K562 (cell line): ENCODE measurements around the gene CD151. TPM values are rescaled to one million over a fixed set of nuclear protein-coding genes. Genes with fewer than 3 reads are reported as not detected.

Source experiments
- ATAC-seq: fragments of 200-7000 bp; cut with Tn5 transposase; 3 replicates; pipeline ENCODE4 v1.9.1; 2020; ENCODE audit warnings: moderate library complexity
- BruUV-seq: library from RNA; stranded (reverse); fragments of 400-500 nt; replicated peaks from 2 replicates; lab custom pipeline; 2021; lab: Mats Ljungman, UMichigan
- CTCF ChIA-PET: fragments of 300-600 bp; formaldehyde crosslinking; extraction: SDS; loops from one replicate; lab custom pipeline; 2021; ENCODE audit warnings: low intra/inter-chr PET ratio; lab: Yijun Ruan, JAX
- POLR2A ChIA-PET: fragments of 300-600, 350-650 bp; sonication (Branson Sonifier 250); formaldehyde crosslinking; extraction: SDS; loops from one replicate; lab custom pipeline; 2021; ENCODE audit warnings: antibody characterized with exemption, inconsistent platforms; lab: Yijun Ruan, JAX
- DNase-seq, 4 experiments: peaks; one replicate each; pipeline versions ENCODE4 v3.0.0 to v3.0.0-alpha.2; 2011 to 2018; ENCODE audit warnings: low spot score in 3 of 4, mixed read lengths in 3 of 4; ENCODE audit errors: extremely low read depth in 1 of 4
- FAIRE-seq: peaks from 2 replicates; lab custom pipeline; 2011; peaks lifted over from hg19 to GRCh38; lab: Jason Lieb, UNC
- H2AFZ ChIP-seq: 2 replicates; pipeline ENCODE4 v1.6.0; 2011; ENCODE audit warnings: low read depth, low read length, control low read depth, inconsistent platforms
- H3K27ac ChIP-seq: fragments of 200-600 bp; 3 replicates; pipeline ENCODE4 v1.8.0; 2011; ENCODE audit warnings: low read depth, mild to moderate bottlenecking, control low read depth, inconsistent platforms, low read length, moderate library complexity, mixed read lengths; ENCODE audit errors: extremely low read depth
- H3K27me3 ChIP-seq, 2 experiments: fragments of 300-600 bp in 1 of 2; 2 replicates in 1 of 2; 3 replicates in 1 of 2; pipeline versions ENCODE4 v1.6.0 to v1.8.0; 2011; ENCODE audit warnings: inconsistent platforms in 2 of 2, low read length in 2 of 2, mild to moderate bottlenecking in 1 of 2, mixed read lengths in 1 of 2, moderate library complexity in 1 of 2; ENCODE audit not compliant: control insufficient read depth in 2 of 2, insufficient read depth in 2 of 2
- H3K36me3 ChIP-seq: fragments of 300-600 bp; 3 replicates; pipeline ENCODE4 v1.8.0; 2011; ENCODE audit warnings: mild to moderate bottlenecking, low read length, inconsistent platforms; ENCODE audit not compliant: control insufficient read depth, insufficient read depth
- H3K4me1 ChIP-seq, 2 experiments: fragments of 200-600 bp in 1 of 2; replicated peaks in 1 of 2; 2 replicates in 1 of 2; 3 replicates in 1 of 2; pipeline versions ENCODE4 v1.5.1 to v1.8.0; 2011; ENCODE audit warnings: inconsistent platforms in 2 of 2, low read length in 2 of 2, mild to moderate bottlenecking in 1 of 2, mixed read lengths in 1 of 2, moderate library complexity in 1 of 2; ENCODE audit not compliant: control insufficient read depth in 2 of 2, insufficient read depth in 2 of 2
- H3K4me2 ChIP-seq: 2 replicates; pipeline ENCODE4 v1.6.1; 2011; ENCODE audit warnings: low read length, control low read depth, inconsistent platforms, mixed read lengths; ENCODE audit not compliant: insufficient read depth
- H3K4me3 ChIP-seq: fragments of 200-600 bp; sonication (generic), shearing (Covaris generic); 2 replicates; pipeline ENCODE4 v1.5.1; 2016; ENCODE audit warnings: control low read depth, inconsistent platforms
- H3K79me2 ChIP-seq: fragments of 200-600 bp; 3 replicates; pipeline ENCODE4 v1.8.0; 2011; ENCODE audit warnings: low read length, inconsistent platforms; ENCODE audit not compliant: control insufficient read depth, insufficient read depth
- H3K9ac ChIP-seq, 2 experiments: 2 replicates each; pipeline versions ENCODE4 v1.6.0 to v1.6.1; 2011; ENCODE audit warnings: low read depth in 2 of 2, low read length in 2 of 2, control low read depth in 1 of 2, inconsistent platforms in 1 of 2, mild to moderate bottlenecking in 1 of 2, mixed read lengths in 1 of 2; ENCODE audit not compliant: insufficient read depth in 1 of 2
- H3K9me1 ChIP-seq: one replicate; pipeline ENCODE4 v1.6.0; 2011; ENCODE audit warnings: inconsistent platforms, mild to moderate bottlenecking, low read length, moderate library complexity; ENCODE audit not compliant: control insufficient read depth, insufficient read depth
- H3K9me3 ChIP-seq: replicated peaks from 2 replicates; pipeline ENCODE4 v1.5.1; 2011; ENCODE audit warnings: low read depth, low read length, inconsistent platforms; ENCODE audit not compliant: control insufficient read depth, insufficient read depth
- H4K20me1 ChIP-seq: replicated peaks from 2 replicates; pipeline ENCODE4 v1.6.1; 2011; ENCODE audit warnings: low read length, inconsistent platforms, mixed read lengths; ENCODE audit not compliant: control insufficient read depth, insufficient read depth
- ETV5 ChIP-seq: sonication (generic); formaldehyde crosslinking; IDR thresholded peaks from 2 replicates; pipeline ENCODE4 v1.4.0; 2020; ENCODE audit warnings: low read depth, mild to moderate bottlenecking, missing genetic modification reagents
- FOSL1 ChIP-seq: fragments of 200-800 bp; sonication (Bioruptor generic); conservative IDR thresholded peaks from 2 replicates; pipeline ENCODE4 v1.6.1; 2016; ENCODE audit warnings: missing genetic modification characterization, missing compliant biosample characterization
- FOXM1 ChIP-seq, 2 experiments: fragments of 450-650 bp in 1 of 2; sonication (generic) in 1 of 2; formaldehyde crosslinking in 1 of 2; IDR thresholded peaks; 2 replicates each; pipeline versions ENCODE4 v1.6.1 to v1.9.0; 2017 to 2022; ENCODE audit warnings: low read depth in 2 of 2, mild to moderate bottlenecking in 2 of 2, missing genetic modification reagents in 1 of 2, moderate library complexity in 1 of 2
- FOXP1 ChIP-seq: sonication (generic); formaldehyde crosslinking; IDR thresholded peaks from 2 replicates; pipeline ENCODE4 v1.8.0; 2022; ENCODE audit warnings: mild to moderate bottlenecking, missing genetic modification reagents
- GATAD2A ChIP-seq: fragments of 450-650 bp; IDR thresholded peaks from 2 replicates; pipeline ENCODE4 v1.6.1; 2017
- HNRNPLL ChIP-seq: fragments of 200-400 bp; formaldehyde crosslinking; IDR thresholded peaks from 2 replicates; pipeline ENCODE4 v1.6.1; 2017; ENCODE audit warnings: low read length, low read depth, mild to moderate bottlenecking; ENCODE audit not compliant: poor library complexity, severe bottlenecking
- KLF1 ChIP-seq: fragments of 450-650 bp; IDR thresholded peaks from 2 replicates; pipeline ENCODE4 v1.6.1; 2016; ENCODE audit warnings: missing genetic modification characterization, missing compliant biosample characterization
- LCOR ChIP-seq: sonication (generic); formaldehyde crosslinking; IDR thresholded peaks from 2 replicates; pipeline ENCODE4 v1.8.0; 2022; ENCODE audit warnings: mild to moderate bottlenecking, missing genetic modification reagents
- MAZ ChIP-seq, 2 experiments: fragments of 450-650 bp in 1 of 2; sonication (generic) in 1 of 2; formaldehyde crosslinking; IDR thresholded peaks in 1 of 2; conservative IDR thresholded peaks in 1 of 2; 2 replicates each; pipeline versions ENCODE4 v1.4.0 to v1.5.0; 2020; ENCODE audit warnings: mild to moderate bottlenecking in 1 of 2, missing genetic modification reagents in 1 of 2
- MYNN ChIP-seq, 2 experiments: sonication (generic); formaldehyde crosslinking in 1 of 2; IDR thresholded peaks; 2 replicates each; pipeline versions ENCODE4 v1.5.0 to v1.6.1; 2016 to 2020; ENCODE audit warnings: antibody characterized with exemption in 1 of 2, missing genetic modification reagents in 1 of 2
- NKRF ChIP-seq: fragments of 450-650 bp; IDR thresholded peaks from 2 replicates; pipeline ENCODE4 v1.6.1; 2016; ENCODE audit warnings: borderline replicate concordance
- POLR2A ChIP-seq: fragments of 450-650 bp; conservative IDR thresholded peaks from 2 replicates; pipeline ENCODE4 v1.6.1; 2016
- POU5F1 ChIP-seq: fragments of 150-350 bp; IDR thresholded peaks from 2 replicates; pipeline ENCODE4 v1.6.1; 2014; ENCODE audit warnings: borderline replicate concordance, low read length, low read depth, mild to moderate bottlenecking; ENCODE audit not compliant: partially characterized antibody
- RAD21 ChIP-seq, 2 experiments: fragments of 250-450 bp in 1 of 2; fragments of 450-650 bp in 1 of 2; sonication (Bioruptor Pico) in 1 of 2; formaldehyde crosslinking in 1 of 2; IDR thresholded peaks in 1 of 2; conservative IDR thresholded peaks in 1 of 2; 2 replicates each; pipeline versions ENCODE4 v1.4.0 to v1.8.0; 2020 to 2022; ENCODE audit warnings: mild to moderate bottlenecking in 2 of 2, moderate library complexity in 1 of 2
- SIRT6 ChIP-seq: IDR thresholded peaks from one replicate; pipeline ENCODE4 v1.6.1; 2012; ENCODE audit warnings: low read depth, mild to moderate bottlenecking, control low read depth, inconsistent platforms, low read length, moderate library complexity
- TRIM28 ChIP-seq: fragments of 450-650 bp; IDR thresholded peaks from 2 replicates; pipeline ENCODE4 v1.6.1; 2017
- ZFX ChIP-seq: sonication (generic); formaldehyde crosslinking; IDR thresholded peaks from 2 replicates; pipeline ENCODE4 v1.8.0; 2022; ENCODE audit warnings: mild to moderate bottlenecking, missing genetic modification reagents, moderate library complexity
- ZNF121 ChIP-seq: sonication (generic); formaldehyde crosslinking; conservative IDR thresholded peaks from 2 replicates; pipeline ENCODE4 v1.8.0; 2022; ENCODE audit warnings: missing genetic modification reagents
- WGBS: fragments of 100-300 bp; shearing (Covaris generic); methylation state at CpG from one replicate; pipeline ENCODE4 v1.1.6; 2016; ENCODE audit warnings: low coverage, mixed read lengths; ENCODE audit not compliant: insufficient coverage; ENCODE audit errors: missing lambda C conversion rate; 5-methylcytosine and 5-hydroxymethylcytosine counted together
- in situ Hi-C: fragments of 300-500 bp; cut with MboI; formaldehyde crosslinking; loops from 4 replicates; pipeline ENCODE4 v1.15.0; 2018; ENCODE audit warnings: inconsistent platforms, mixed read lengths
- intact Hi-C: fragments of 100-400 bp; cut with micrococcal nuclease; formaldehyde crosslinking; loops from 2 replicates; pipeline ENCODE4 v1.14.2; 2022
- polyA plus RNA-seq, 8 experiments: library from polyadenylated mRNA; depleted of rRNA in 4 of 8; stranded (reverse) in 5 of 8; unstranded in 3 of 8; fragments of >200 nt; fragmentation: Nextera tagmentation in 2 of 8; fragmentation: Illumina TruSeq in 1 of 8; extraction: Ambion mirVana in 2 of 8; extraction: Trizol in 1 of 8; gene quantifications; 2 replicates each; pipeline versions ENCODE4 v1.2.1 to v1.2.3, GENCODE V29; 2011 to 2014; ENCODE audit warnings: inconsistent platforms in 1 of 8, missing spikeins in 1 of 8
- total RNA-seq, 7 experiments: library from RNA; depleted of rRNA in 6 of 7; stranded (reverse); fragments of >200 nt in 6 of 7; fragmentation: Illumina TruSeq in 2 of 7; extraction: Trizol in 2 of 7; gene quantifications; 2 replicates each; pipeline versions ENCODE4 v1.2.1 to v1.2.3, GENCODE V29; 2011 to 2021; ENCODE audit warnings: low replicate concordance in 1 of 7

CD151 gene
- total and polyA plus RNA-seq, 9 of the 15 experiments (the other 6 are each of a cell fraction or from before 2014, with no cell fraction given), result 2.3 to 187 (median 140) TPM

- TF ChIP-seq HNRNPLL (no peak), RAD21 (CRISPR knock-in tag; conservative IDR thresholded peaks at IDR 0.05 in 1 of 2, IDR thresholded peaks at IDR 0.05 in 1 of 2) (peak in 1 of 2 experiments; percentile 20; a peak in 2 of 4 replicates), FOSL1 (tag) (no peak), TRIM28 (no peak), GATAD2A (no peak), ZFX (peak; percentile 31; the same call in 1 of the 2 replicates), POLR2A (peak; percentile 32; the same call in 1 of the 2 replicates)
These were observed 7.3 kb downstream of the CD151 start (continued) for GRCh38 chr11:839875-840617.

GRCh38 chr11:841981-842369, 9.2 kb downstream of the CD151 start:
- H3K9ac ChIP-seq, result peak overlapping the region; percentile 91 to 93
- no peaks in the 10 kb centered on the region for H3K27me3 ChIP-seq
- intact Hi-C loops (loop anchor here (2.0 to 10.0 kb wide), 2 partner anchors 33 to 73 kb away; partner anchors contain the start of genes CHID1 and RPLP2), in situ Hi-C loops (no loop called here)
- H3K27ac ChIP-seq, result peak overlapping the region; percentile 98
- peak overlapping the region; percentile 98 for H3K4me3 ChIP-seq
- BruUV-seq, result TSS peak; percentile 82
- peaks cover 4% of the 10 kb centered on the region for H3K9me1 ChIP-seq
- no peaks in the 10 kb centered on the region for H3K9me3 ChIP-seq
- H4K20me1 ChIP-seq, result no peaks in the 10 kb centered on the region; the same call in 1 of the 2 replicates
- no peak for FAIRE-seq
- WGBS, result under 1% methylated on average over 19 of the region's 27 CpGs
- peaks cover 37 to 85% of the 10 kb centered on the region in 2 experiments for H3K4me1 ChIP-seq
- ATAC-seq, result peak; percentile 34
- ChIA-PET CTCF (no interaction called here), POLR2A (interaction anchor here (0.6 to 5.2 kb wide), 8 partner anchors 8 to 192 kb away, joined by 3 to 36 read pairs (median 3); partner anchors contain the start of gene PNPLA2)
- H3K36me3 ChIP-seq, result peaks cover 44% of the 10 kb centered on the region; the same call in 2 of the 3 replicates
- no peak for DNase-seq
- peaks cover 53% of the 10 kb centered on the region for H3K79me2 ChIP-seq
- H2AFZ ChIP-seq, result peak overlapping the region; percentile 97
- peak overlapping the region; percentile 80 for H3K4me2 ChIP-seq
- TF ChIP-seq ETV5 (no peak), FOXP1 (CRISPR knock-in tag) (peak; percentile 73; the same call in 1 of the 2 replicates), LCOR (CRISPR knock-in tag) (0 out of 2 replicates have a peak, but pooled peaks have one; percentile 40), POU5F1 (no peak), FOXM1 (IDR thresholded peaks at IDR 0.05; ENCODE audit: low read depth) (no peak), FOXM1 (CRISPR knock-in tag; IDR thresholded peaks at IDR 0.05; ENCODE audit: low read depth) (0 out of 2 replicates have a peak, but pooled peaks have one; percentile 12), KLF1 (tag) (no peak), SIRT6 (peak; percentile 85), NKRF (peak; percentile 69), MYNN (IDR thresholded peaks at IDR 0.05) (no peak), MYNN (CRISPR knock-in tag; IDR thresholded peaks at IDR 0.05) (no peak), MAZ (CRISPR knock-in tag; conservative IDR thresholded peaks at IDR 0.05 in 1 of 2, IDR thresholded peaks at IDR 0.05 in 1 of 2) (peak in 1 of 2 experiments; percentile 46; a peak in 1 of 4 replicates), ZNF121 (0 out of 2 replicates have a peak, but pooled peaks have one; percentile 44)
